Smooth muscle cell (in vitro differentiated cells): ENCODE data around the gene LMTK3. TPM values are rescaled to one million over a fixed set of nuclear protein-coding genes. Genes with fewer than 3 reads are reported as not detected.

ENCODE experiments used
- DNase-seq: peaks from one replicate; lab custom pipeline; 2025; ENCODE audit not compliant: unreplicated experiment; lab: John Stamatoyannopoulos, UW
- H2AFZ ChIP-seq: fragments of 200-600 bp; sonication (generic); 2 replicates; pipeline ENCODE4 v1.6.0; 2016; ENCODE audit warnings: antibody characterized with exemption, low read depth, mild to moderate bottlenecking
- H3F3A ChIP-seq: fragments of 200-600 bp; sonication (generic); 2 replicates; pipeline ENCODE4 v1.6.0; 2017; ENCODE audit warnings: antibody characterized with exemption, low read depth
- H3K27ac ChIP-seq: fragments of 200-600 bp; sonication (generic); 2 replicates; pipeline ENCODE4 v1.5.1; 2016; ENCODE audit warnings: low read depth, mild to moderate bottlenecking
- H3K27me3 ChIP-seq: fragments of 200-600 bp; sonication (generic); 2 replicates; pipeline ENCODE4 v1.6.1; 2016; ENCODE audit warnings: low read depth, mild to moderate bottlenecking
- H3K36me3 ChIP-seq: fragments of 200-600 bp; sonication (generic); 2 replicates; pipeline ENCODE4 v1.5.1; 2016; ENCODE audit warnings: low read depth
- H3K4me1 ChIP-seq: fragments of 200-600 bp; sonication (generic); 2 replicates; pipeline ENCODE4 v1.5.1; 2016; ENCODE audit warnings: low read depth
- H3K4me2 ChIP-seq: fragments of 200-600 bp; sonication (generic); 2 replicates; pipeline ENCODE4 v1.6.0; 2016; ENCODE audit warnings: mild to moderate bottlenecking
- H3K4me3 ChIP-seq: fragments of 200-600 bp; sonication (generic); 2 replicates; pipeline ENCODE4 v1.5.1; 2016; ENCODE audit warnings: mild to moderate bottlenecking
- H3K79me2 ChIP-seq: fragments of 200-600 bp; sonication (generic); 2 replicates; pipeline ENCODE4 v1.6.0; 2016; ENCODE audit warnings: low read depth, mild to moderate bottlenecking
- H3K9ac ChIP-seq: fragments of 200-600 bp; sonication (generic); 2 replicates; pipeline ENCODE4 v1.6.0; 2016; ENCODE audit warnings: low read depth
- H3K9me3 ChIP-seq: fragments of 200-600 bp; sonication (generic); replicated peaks from 2 replicates; pipeline ENCODE4 v1.5.1; 2016; ENCODE audit warnings: low read depth
- H4K20me1 ChIP-seq: fragments of 200-600 bp; sonication (generic); 2 replicates; pipeline ENCODE4 v1.6.0; 2016; ENCODE audit warnings: low read depth
- WGBS: methylation state at CpG from one replicate; pipeline ENCODE4 v1.1.7; 2016; ENCODE audit warnings: low lambda C conversion rate; 5-methylcytosine and 5-hydroxymethylcytosine counted together
- polyA plus RNA-seq: library from polyadenylated mRNA; unstranded; fragments of >200 nt; fragmentation: Nextera tagmentation; extraction: Ambion mirVana; gene quantifications from 2 replicates; pipeline ENCODE4 v1.2.1, GENCODE V29; 2016
- total RNA-seq: library from RNA; depleted of rRNA; stranded (reverse); fragments of >200 nt; gene quantifications from 2 replicates; pipeline ENCODE4 v1.2.3, GENCODE V29; 2014
- TF ChIP-seq, protein P1 (sequence below): fragments of 200-600 bp; sonication (generic); IDR thresholded peaks from 2 replicates; pipeline ENCODE4 v1.5.1; 2017; ENCODE audit warnings: borderline replicate concordance, mild to moderate bottlenecking, antibody characterized with exemption; ENCODE audit not compliant: insufficient read depth, poor library complexity, severe bottlenecking

The LMTK3 gene
- total and polyA plus RNA-seq, 2 experiments from 2014 or later: 0.66 to 3.1 TPM

DNA sequence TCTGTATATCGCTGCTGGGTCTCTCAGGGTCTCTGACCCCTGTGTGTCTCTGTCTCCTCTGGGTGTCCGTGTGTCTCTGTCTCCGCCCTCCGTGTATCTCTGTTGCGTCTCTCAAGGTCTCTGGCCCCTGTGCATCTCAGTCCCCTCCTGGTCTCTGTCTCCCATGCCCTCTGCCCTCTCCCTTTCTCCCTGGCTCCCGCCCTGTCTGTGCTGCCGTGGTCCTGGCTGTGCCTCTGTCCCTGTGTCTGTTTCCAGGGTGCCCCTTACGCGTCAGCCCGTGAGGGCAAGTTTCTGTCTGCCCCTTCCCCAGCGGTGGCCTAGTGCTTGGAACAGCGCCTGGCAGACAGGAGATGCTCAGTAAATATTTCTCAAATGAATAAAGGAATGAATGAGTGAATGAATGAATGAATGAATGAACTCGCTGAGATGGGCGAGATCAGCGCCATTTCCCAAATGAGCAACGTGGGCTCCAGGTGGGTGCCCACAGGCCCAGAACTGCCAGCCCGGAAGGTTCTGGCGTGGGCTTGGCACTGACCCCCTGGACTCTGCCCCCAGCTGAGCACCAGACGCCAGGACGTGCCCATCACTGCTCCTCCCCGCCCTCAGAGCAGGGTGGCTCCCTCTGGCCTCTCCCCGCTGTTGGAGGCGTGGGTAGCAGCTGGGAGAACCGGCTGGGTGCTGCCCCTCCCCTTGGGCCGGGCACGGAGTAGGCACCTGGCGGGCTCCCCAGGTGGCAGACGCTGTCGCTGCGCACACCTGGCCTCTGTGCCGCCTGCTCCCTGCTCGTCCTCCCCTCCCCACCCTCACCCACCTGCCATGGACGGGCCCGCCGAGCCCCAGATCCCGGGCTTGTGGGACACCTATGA, 40.0 kb upstream of the LMTK3 start, which contains the start of gene SULT2B1:
SULT2B1 (plus strand) TSS at position 736 of the 866 bp plus-strand sequence; CDS start at position 817, 81 bp downstream.
- peaks cover 3% of the 10 kb centered on the region for H3K4me1 ChIP-seq
- H3K27me3 ChIP-seq: no peaks in the 10 kb centered on the region
- no peak within 1 kb of the TSS for H3K9ac ChIP-seq
- no peaks in the 10 kb centered on the region for H4K20me1 ChIP-seq
- no peak within 1 kb of the TSS for H3K4me2 ChIP-seq
- H3K79me2 ChIP-seq: no peaks in the 10 kb centered on the region
- no peak within 1 kb of the TSS for H2AFZ ChIP-seq
- peaks cover 16% of the 10 kb centered on the region for H3F3A ChIP-seq
- TF ChIP-seq, protein P1, sequence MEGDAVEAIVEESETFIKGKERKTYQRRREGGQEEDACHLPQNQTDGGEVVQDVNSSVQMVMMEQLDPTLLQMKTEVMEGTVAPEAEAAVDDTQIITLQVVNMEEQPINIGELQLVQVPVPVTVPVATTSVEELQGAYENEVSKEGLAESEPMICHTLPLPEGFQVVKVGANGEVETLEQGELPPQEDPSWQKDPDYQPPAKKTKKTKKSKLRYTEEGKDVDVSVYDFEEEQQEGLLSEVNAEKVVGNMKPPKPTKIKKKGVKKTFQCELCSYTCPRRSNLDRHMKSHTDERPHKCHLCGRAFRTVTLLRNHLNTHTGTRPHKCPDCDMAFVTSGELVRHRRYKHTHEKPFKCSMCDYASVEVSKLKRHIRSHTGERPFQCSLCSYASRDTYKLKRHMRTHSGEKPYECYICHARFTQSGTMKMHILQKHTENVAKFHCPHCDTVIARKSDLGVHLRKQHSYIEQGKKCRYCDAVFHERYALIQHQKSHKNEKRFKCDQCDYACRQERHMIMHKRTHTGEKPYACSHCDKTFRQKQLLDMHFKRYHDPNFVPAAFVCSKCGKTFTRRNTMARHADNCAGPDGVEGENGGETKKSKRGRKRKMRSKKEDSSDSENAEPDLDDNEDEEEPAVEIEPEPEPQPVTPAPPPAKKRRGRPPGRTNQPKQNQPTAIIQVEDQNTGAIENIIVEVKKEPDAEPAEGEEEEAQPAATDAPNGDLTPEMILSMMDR: no peak
- no peaks in the 10 kb centered on the region for H3K9me3 ChIP-seq
- H3K4me3 ChIP-seq: no peak within 1 kb of the TSS
- 89% methylated on average over 36 of the region's 36 CpGs for WGBS
- no peaks in the 10 kb centered on the region for H3K36me3 ChIP-seq
- no peak for DNase-seq
- H3K27ac ChIP-seq: no peak within 1 kb of the TSS

DNA sequence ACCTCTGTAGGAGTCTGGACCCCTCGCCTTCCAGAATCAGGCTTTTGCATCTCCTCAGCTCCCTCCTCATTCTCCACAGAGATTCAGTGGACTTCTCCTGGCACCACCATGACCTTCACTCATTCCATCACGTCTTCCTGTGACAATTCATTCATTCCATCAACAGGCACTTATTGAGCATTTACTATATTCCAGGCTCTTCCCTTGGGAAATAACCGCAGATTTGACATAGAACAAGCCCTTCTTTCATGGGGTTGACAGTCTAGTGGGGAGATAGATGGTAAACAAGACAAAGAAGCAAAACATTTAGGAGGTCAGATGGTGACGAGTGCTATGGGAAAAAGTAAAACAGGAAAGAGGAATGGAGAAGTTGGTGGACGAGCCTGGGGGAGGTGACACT, 37.7 kb upstream of the LMTK3 start:
- Histone ChIP-seq H3K9me3 (no peaks in the 10 kb centered on the region), H4K20me1 (no peaks in the 10 kb centered on the region), H3K36me3 (no peaks in the 10 kb centered on the region), H3K27ac (no peak overlapping the region), H3K4me3 (no peak overlapping the region), H3K27me3 (no peaks in the 10 kb centered on the region), H3K4me1 (peaks cover 3% of the 10 kb centered on the region), H3K79me2 (no peaks in the 10 kb centered on the region), H3F3A (no peaks in the 10 kb centered on the region), H3K4me2 (no peak overlapping the region), H2AFZ (no peak overlapping the region), H3K9ac (no peak overlapping the region)
- WGBS: 91% methylated on average over 5 of the region's 5 CpGs
- DNase-seq: no peak
- TF ChIP-seq, protein P1: no peak

- Histone ChIP-seq H3K27me3 (no peaks in the 10 kb centered on the region), H4K20me1 (no peaks in the 10 kb centered on the region), H3K4me2 (no peak overlapping the region), H3K36me3 (no peaks in the 10 kb centered on the region), H3K9me3 (no peaks in the 10 kb centered on the region), H3K27ac (no peak overlapping the region), H3K9ac (no peak overlapping the region), H2AFZ (no peak overlapping the region), H3K79me2 (no peaks in the 10 kb centered on the region), H3K4me3 (no peak overlapping the region), H3K4me1 (no peaks in the 10 kb centered on the region), H3F3A (no peaks in the 10 kb centered on the region)
- DNase-seq: no peak
- WGBS: 86% methylated on average over 1 of the region's 1 CpG
- TF ChIP-seq, protein P1: no peak
Measured at GRCh38 chr19:48548253-48548911, 36.7 kb upstream of the LMTK3 start.
